GM19463 (cell line): ENCODE results near the gene GPR39.
A peak's percentile ranks its signal among the peaks of the same experiment; 100 is the strongest.

Experiments
- ATAC-seq: cut with Tn5 transposase; IDR thresholded peaks from one replicate; pipeline ENCODE4 v1.9.1; 2021; ENCODE audit warnings: mild to moderate bottlenecking, moderate library complexity; ENCODE audit not compliant: unreplicated experiment

The GPR39 gene

DNA sequence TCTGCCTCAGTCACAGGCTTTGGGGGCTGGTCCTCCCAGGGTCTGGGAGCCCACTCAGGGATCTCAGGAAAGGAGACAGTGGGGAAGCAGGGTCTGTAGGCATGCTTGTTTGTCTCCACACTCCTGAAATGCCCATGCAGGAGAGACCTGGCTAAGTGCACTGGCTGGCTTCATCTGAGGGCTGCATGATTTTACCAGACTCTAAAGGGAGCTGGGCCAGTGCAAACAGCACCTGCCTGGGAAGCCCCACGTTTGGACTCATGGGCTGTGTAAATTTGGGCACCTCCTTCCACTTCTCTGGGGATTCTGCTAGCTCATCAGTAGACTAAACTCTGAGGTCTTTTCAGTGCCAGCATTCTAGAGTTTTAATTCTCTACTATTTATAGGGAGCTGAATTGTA lies 219.7 kb downstream of the GPR39 start:
- ATAC-seq = no peak

DNA sequence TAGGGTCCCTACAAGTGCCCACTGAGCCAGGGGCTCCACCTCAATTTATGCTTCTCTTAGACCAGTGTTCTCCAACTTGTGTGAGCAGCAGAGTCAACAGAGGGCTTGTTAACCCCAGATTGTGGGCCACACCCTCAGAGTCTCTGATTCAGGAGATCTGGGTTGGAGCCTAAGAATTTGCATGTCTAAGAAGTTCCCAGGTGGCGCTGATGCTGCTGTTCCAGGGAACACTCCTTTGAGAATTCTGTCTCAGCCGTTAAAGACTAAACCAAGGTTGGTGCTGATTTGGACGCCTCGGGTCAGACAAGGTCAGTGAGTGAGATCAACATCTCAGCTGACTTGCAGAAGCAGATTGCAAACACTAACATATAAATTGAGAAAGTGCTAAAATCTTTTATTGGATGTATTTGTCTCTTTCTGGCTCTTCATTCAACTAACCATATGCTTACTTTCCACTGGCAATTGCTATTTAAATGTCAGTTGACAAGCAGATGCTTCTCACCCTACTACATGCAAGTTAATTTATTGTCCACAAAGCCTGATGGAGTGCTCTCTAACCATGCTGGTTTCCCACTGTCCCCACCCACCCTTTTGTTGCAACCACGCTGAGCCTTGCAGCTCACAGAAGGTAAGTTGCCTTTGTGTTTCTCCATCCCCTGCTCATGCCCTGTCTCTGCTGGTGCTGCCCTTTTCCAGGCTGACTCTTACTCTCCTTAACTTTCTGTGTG lies 221.9 kb downstream of the GPR39 start:
- no peak for ATAC-seq

DNA sequence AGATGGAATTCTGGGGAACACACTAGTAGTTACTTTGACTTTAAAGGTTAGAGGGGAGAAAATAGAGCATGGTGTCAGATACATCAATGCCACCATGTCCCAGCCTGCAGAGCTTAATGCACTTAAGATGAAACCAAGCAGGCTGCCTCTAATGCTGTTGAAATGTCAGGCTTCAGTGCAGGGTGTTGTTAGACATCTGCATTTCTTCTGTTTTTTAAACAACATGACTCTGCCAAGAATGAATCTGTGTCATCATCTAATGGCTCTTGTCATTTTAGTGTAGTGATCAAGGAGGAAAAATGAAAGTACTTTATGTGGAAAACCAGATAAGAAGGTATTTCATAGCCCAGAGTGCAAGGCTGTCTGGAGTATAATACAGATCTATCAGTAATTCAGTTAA lies 223.5 kb downstream of the GPR39 start:
- ATAC-seq = no peak

DNA sequence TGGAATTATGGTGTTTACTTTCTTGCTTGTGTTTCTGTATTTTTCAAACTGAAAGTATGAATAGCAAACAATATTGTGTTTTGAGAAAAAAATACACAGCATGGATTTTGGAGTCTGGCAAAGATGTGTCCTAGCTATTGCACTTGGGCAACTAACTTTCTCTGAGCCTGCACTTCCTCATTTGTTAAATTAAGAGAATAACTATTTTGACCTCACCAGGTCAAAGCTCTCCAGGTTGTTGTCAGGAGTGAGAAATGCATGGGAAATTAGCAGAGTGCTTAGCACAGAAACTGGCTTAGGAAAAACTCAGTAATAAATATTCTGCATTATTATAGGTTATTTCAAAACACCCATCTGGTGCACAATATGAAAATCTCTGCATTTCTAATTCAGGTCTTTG lies 225.2 kb downstream of the GPR39 start:
- no peak for ATAC-seq

DNA sequence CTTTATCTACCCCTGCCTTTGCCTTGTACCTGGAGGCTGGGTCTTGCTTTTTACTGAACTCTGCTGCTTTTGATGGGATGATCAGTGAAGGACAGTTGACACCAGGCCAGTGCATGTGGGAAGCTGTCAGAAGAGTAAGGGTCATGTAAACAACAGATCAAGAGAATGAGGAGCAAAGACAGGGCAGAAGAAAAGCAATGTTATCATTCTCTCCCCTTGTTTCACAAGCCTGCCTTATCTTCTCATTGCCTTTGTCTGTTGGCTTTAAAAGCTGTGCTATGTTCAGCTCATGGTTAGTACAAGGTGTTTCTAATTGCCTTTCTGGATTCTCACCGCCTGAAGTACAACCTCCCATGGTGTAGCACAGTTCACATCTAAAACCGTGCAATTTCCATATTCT lies 225.8 kb downstream of the GPR39 start:
- ATAC-seq = no peak

DNA sequence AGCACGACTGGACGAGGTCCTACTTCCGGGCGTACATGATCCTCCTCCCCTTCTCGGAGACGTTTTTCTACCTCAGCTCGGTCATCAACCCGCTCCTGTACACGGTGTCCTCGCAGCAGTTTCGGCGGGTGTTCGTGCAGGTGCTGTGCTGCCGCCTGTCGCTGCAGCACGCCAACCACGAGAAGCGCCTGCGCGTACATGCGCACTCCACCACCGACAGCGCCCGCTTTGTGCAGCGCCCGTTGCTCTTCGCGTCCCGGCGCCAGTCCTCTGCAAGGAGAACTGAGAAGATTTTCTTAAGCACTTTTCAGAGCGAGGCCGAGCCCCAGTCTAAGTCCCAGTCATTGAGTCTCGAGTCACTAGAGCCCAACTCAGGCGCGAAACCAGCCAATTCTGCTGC lies 228.6 kb downstream of the GPR39 start:
- ATAC-seq = no peak

DNA sequence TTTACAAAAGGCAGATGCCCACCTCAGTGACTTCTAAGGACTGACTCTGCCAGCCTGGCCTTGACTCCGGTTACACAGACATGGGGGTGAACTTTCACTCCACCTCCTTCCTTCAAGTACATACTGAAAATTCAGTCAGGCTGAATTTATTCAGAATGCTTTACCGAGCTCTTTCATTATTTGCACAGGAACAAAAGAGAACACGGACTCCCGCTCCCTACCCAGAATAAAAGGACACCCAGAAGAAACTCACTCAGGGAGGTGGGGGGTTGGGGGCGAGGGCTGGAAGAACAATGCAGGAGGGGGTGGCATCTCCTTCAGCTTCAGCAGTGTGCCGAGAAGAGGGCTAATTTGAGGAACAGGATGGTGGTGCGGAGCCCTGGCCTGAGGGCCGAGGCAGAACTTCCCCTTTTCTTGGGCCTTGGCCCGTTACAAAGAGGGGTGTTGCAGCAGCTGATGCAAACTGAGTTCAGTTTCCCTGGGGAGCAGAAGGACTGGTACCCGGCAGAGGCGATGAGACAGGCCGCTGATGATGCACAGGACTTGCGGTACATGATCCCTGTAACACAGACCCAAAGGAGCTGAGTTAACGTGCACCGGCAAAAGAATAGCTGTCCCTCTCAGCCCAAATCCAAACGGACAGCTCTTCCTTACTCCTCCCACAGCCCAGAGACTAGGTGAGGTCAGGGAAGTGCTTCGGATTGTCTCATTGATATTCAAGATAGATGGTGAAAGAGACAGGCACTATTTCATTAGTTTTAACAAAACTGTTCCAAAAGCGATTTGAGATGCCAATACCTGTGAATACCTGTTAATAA lies 229.3 kb downstream of the GPR39 start:
- ATAC-seq = peak; percentile 68

DNA sequence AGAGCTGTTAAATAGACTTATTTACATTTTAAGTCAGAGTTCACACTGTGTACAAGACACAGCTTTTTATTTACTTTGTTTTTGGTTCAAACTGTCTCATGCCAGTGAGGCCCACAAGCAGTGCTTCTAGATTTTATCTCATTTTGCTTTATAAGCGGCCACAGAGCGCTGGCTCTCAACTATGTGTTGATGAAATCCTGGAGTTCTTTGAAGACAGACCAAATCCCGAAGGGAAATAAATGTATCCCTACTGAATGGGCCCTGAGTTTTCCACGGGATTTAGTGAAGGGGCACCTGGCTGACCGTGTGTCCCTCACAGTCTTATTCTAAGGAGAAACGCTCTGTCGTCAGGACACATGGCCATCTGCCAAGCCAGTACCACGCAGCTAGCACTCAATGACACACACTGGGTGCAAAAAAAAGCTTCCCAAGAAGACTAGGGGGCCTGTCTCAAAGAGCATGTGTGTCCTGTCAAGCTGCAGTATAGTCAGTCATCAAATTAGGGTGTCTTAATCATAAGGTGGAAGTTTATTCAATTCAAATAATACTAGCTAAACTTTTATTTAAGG lies 230.0 kb downstream of the GPR39 start:
- no peak for ATAC-seq

DNA sequence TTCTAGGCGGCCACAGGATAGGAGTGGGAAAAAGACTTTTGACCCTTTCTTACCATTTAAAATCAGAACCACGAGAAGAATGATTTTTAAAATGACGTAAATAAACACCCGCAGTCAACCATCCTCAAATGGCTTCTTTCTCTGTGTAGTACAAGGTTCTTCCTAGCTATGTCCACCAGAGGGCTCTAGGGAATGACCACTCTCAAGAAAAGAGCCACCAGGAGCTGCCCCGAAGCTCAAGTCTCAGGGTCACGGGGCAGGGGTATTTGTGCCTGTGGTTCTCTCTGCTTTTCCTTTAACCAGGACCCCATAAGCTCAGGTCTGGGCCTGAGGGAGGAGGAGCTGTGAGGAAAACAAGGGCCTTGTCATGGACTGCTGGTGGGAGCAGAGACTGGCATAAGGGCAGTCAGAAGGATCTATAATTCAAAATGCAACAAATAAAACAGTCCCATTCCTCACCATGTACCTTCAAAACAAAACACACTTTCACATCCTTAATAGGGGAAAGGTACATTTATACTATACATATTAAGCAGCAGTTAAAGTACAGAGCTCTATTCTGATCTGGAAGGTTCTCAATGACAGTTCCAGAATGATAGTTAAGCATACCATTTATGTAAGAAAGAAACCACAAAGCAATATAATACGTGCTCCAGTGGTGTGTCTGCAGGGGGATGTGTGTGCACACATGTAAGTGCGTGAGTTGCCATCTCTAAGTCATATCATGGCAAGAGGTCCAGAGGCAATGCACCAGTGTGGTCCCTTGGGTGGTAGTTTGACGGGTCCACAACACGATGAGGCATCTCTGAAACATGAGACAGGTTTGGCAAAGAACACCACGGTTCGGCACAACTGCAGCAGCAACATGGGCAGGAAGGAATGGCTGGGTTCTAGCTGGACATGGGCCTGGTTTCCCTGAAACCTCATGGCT lies 234.8 kb downstream of the GPR39 start:
- peak; percentile 53 for ATAC-seq

DNA sequence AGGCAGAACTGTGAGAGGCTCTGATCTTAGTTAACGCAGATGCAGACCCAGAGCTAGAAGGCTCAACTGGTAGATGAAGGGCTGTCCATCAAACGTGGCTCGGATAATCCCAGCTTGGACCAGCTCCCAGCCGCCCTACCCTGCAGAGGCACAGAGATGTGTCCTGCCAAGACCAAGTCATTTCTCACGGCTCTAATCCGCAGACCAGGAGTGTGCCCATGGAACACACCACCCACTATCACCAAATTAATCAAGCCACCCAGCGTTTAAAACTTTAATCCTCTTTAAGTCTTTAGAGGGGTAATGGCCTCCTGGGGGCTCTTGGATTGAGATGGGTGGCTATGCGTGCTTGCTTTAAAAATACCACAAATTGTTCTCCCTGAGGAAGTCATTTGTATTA lies 235.9 kb downstream of the GPR39 start:
- no peak for ATAC-seq

DNA sequence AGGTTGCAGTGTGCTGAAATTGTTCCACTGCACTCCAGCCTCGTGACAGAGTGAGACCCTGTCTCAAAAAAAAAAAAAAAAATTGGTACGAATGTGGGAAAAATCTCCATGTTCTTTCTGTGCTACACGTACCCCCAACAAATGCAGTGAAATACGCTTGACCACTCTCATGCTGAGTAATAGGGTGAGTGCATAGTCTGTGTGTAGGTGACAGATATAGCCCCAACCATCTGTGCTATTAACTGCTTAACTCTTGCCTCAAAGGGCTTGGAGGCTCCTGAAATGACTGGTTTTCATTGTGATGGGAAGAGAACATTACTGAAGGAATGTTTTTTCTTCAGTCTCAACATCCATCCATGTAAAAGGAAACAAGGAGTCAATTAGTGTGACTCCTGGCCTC lies 237.7 kb downstream of the GPR39 start:
- no peak for ATAC-seq

DNA sequence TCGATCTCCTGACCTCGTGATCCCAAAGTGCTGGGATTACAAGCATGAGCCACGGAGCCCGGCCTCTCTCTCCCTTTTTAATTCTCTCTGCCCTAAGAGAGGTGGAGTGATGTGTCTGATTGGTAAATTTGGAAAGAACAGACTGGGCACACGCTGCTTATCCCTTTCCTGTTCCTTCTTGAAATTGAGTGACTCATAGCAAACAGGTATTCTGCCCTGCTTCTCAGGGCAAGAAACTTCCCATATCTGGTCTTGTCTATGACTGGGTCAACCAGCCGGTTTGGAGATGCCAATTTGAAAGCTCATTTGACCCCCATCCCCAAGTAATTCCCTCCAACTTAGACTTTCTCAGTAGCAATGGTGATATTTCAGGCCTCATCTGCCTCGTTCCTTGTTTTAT lies 238.4 kb downstream of the GPR39 start:
- no peak for ATAC-seq

DNA sequence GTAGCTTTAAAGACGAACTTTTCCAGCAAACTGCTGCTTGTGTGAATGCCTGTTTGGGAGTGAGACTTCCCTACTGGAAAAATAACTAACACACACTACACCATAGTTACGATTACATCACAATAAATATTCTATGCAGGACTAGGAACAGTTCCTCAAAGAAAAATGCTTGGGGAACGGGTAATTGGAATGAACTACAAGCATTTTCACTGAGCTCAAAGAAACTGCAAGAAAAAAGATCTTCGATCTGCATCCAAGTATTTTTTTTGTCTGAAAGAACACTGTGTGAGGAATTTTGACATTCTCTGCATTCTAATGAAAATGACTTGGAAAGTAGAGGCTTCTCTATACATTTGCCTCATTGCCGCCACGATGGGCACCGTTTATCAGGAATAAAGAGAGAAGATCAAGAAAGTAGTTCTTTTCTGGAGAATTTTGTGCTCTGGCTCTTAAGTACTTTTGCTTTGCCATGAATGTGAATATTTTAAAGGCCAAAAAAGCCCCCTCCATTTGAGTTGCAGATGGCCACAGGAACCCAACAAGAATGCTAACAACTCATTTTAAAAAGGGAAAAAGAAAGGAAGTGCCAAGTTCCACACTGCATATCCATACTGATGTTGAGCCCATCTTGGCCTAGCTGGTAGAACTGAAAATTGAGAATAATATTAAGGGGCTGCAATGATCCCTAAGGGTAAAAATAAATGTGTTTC lies 239.8 kb downstream of the GPR39 start:
- ATAC-seq = no peak

DNA sequence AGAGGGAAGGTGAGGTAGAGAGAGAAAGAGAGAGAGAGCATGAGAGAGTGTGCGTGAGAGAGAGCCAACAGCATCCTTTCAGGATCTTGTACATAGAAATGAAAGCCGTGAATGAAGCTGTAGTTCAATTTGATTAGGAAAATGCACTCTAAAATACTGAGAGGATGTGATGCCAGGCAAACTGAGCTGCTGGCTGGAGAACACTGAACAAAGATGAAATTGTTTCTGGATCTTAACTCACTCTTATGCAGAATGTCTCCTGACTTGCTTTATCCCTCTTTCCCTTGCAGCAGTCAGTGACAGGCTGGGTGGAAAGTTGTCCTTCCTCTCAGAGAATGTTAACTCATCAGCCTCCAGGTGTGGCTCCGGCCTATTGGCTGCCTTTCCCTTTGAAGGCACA lies 242.7 kb downstream of the GPR39 start:
- ATAC-seq = no peak

DNA sequence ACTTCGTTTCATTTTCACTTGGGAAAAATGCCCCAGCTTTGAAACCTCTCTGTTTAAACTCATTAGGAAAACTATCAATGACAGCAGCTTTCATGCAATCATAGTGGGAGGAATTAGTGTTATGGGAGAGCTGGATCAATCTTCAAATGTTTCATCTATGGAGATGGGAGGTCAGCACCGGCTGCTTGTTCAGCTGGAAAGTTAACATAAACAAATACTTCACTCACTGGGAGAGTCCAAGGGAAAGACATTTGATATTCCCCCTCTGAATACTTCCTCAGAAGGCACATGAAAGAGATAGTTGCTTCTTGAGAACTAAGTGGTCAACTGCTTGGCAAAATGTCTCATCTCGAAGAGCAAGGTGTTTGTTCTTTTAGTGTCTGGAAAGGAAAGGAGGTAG lies 246.1 kb downstream of the GPR39 start:
- ATAC-seq = no peak

DNA sequence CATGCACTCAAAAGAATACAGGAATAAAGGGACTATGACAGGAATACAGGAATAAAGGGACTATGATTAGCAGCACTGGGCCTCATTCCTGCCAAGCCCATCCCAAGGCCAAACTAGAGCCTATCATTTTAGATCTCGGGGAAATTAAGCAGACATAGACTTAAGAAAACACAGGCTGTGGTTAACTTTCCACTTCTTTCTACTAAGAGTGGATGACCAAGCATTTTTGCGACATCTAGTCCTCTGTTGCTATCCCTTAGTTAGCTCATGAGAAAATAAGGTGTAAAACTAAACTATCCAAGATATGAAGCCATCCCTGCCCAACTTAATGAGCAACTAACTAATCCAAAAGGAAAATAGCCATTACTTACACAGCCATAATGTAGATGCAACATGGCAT lies 247.5 kb downstream of the GPR39 start:
- no peak for ATAC-seq

DNA sequence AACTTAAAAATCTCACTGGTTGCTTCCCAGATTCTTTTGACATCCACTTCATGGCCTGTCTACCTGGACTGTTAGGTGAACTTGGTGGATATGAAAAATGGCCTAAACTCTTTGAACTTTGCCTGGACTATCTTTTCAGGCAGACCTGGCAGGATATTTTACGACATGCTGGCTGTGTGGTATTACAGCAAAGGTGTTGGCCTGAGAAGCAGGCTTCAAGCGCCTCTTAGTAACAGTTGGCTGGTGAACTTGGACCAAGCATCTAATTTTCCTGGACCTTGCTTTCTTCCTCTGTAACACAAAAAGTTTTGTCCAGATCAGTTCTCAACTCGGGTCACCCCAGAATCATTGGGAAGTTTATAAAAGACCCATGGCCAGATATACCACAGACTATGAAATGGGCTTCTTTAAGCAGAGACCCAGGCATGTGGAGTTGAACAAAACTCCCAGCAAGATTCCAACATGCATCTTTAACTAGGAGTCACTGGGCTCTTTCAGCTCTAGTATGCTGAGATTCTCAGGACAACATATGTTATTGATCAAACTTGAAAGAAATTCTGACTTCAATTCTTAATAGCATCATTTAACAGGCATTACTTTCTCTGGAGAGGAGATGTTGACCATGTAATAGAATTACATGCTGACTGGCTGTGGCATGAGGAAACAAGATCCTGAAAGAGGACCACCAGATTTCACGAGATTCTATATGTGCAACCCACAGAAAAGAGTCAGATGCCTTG lies 249.0 kb downstream of the GPR39 start:
- no peak for ATAC-seq

DNA sequence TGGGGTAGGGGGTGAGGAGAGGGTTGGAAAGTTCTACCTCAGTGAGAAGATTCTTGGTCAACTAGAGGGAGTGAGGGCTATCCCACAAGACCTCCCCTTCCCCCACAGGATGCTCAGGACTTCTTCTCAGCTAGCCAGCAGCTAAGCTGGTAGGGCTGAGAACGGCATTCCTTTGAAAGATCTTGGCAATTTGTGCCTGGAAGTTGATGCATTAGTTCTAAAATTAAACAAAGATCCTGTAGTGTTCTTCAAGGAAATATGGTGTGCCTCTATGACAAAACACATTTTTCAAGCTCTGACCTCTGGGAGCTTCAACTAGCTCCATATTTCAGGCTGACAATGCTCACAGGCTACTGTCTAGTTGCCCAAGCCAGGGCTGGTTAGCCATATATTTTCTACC lies 251.1 kb downstream of the GPR39 start:
- no peak for ATAC-seq

DNA sequence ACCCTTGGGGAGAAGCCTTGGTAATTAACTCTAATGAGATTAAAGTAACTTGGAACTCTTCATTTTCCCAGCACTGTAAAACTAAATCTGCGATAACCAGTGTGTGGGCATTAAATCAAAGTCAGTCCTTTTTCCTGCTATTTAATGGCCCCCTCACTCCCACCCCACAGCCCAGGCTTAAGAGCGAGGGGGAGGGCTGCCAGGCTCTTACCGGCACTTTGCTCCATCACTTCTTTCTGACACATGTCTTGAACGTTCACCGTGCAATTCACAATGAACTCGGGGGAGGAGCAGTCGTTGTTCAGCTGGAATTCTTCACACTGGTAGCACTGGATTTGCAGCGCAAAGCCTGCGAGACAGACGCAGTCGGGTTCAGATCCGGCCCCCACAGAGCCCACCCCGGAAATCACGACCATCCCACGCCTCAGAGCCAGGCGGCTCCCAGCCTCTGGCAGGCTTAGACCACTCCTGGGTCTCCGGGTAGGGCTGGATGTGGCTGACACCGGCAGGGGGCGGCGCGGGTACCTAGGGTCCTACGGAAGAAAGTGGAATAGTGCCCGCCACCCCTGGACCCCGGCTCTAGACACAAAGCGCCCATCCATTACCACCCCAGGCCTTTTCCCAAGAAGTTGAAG lies 251.7 kb downstream of the GPR39 start:
- ATAC-seq = no peak
